HG03565 (cell line): ENCODE data around the gene KYNU.
A peak's percentile ranks its signal among the peaks of the same experiment; 100 is the strongest.
"Not testable (repeated sequence)": the region's sequence is repeated elsewhere in the genome, so short reads cannot be mapped to it uniquely, and the experiment has no call there.

ENCODE experiments used
- ATAC-seq: cut with Tn5 transposase; IDR thresholded peaks from one replicate; pipeline ENCODE4 v1.9.1; 2021; ENCODE audit warnings: mild to moderate bottlenecking, moderate library complexity; ENCODE audit not compliant: unreplicated experiment

Gene KYNU

DNA sequence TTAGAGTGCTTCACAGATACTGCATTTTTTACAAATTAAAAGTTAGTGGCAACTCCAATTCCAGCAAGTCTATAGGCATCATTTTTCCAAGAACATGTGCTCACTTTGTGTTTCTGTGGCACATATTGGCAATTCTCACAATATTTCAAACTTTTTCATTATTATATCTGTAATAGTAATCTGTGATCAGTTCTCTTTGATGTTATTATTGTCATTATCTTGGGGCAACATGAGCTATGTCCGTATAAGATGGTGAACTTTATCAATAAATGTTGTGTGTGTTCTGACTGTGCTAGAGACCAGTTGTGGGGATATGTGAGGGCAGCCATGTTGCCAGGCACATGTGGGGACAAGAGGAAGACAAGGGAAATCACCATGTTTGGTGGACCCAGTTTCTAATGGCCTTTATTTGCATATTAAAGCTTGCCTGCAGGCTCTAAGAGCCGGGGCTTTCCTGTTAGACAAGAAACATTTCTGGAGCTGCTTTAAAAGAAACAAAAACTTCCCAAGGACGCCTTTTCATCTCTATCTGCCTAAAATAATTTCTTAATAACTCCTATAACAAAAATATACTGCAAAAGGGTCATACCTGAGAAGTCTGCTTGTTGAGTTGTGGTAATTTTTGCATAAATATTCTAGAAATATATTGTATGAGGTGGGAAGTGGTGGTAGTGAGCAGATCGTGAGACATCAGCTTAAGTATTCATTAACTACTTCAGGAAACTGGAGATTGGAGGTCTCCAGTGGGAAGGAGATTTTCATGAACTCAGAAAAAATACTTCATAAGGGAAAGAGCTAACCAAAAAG, 37.2 kb downstream of the KYNU start:
- ATAC-seq, result peak; percentile 99

- no peak for ATAC-seq
Observed at GRCh38 chr2:142915502-142915901, 38.0 kb downstream of the KYNU start.

DNA sequence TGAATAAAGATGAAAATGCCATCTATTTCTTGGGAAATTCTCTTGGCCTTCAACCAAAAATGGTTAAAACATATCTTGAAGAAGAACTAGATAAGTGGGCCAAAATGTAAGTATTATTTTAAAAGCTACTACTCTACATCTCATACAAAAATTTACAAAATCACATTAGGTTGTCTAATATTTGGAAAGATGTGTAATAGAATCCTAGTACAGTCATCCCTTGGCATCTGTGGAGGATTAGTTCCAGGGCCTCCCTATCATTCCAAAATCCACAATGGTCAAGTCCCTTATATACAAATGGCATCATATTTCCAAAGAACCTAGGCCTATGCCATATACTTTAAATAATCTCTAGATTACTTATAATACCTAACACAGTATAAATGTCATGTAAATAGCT, 41.2 kb downstream of the KYNU start:
- no peak for ATAC-seq

GRCh38 chr2:142920571-142920970, 43.1 kb downstream of the KYNU start:
- ATAC-seq, result no peak

DNA sequence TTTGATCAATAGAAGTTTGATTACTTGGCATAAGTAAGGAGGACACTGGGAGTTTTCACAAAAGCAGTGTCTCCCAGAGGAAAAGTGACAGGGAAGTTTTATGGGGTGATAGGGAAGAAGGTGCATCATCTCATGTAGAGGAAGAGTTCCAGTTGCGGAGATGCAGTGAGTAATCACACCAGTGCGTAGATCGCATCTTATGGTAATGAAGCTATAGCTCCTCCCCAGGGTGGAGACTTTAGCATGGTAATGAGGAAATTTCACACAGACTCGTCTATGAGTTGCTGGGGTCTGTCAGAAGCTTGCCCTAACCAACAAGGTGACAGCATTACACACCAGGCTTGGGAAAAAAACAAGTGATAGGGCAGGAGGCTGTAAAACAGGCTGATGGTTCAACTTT, 49.0 kb downstream of the KYNU start:
- no peak for ATAC-seq

DNA sequence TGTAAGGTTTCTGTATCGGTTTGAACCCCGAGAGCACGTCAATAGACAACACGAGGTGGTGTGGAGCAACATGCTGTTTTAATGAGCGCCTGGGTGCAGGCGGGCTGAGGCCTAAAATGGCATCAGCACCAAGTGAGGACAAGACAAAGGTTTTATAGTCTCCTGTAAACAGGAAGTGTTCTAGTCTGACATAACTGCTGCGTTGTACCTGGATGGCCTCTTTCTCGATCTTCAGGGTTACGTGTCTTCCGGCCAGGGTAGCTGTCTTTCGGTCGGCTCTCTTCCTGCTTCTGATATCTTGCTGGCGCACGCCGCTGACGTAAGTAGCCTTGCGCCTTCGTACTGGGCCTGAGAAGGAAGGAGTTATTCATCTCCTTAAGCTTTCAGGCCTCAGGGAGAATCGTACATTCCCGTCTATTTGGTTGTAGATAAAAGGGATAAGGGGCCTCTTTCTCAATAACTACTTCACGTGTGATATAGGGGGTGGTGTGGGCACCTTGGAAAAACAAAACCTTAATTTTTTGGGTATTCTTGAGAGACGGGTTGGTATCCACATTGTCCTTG, 53.5 kb downstream of the KYNU start:
- no peak for ATAC-seq

GRCh38 chr2:142933916-142934315, 56.5 kb downstream of the KYNU start:
- no peak for ATAC-seq

- no peak for ATAC-seq
Observed at GRCh38 chr2:142935563-142936089, 58.2 kb downstream of the KYNU start.

GRCh38 chr2:142936629-142937028, 59.2 kb downstream of the KYNU start:
- ATAC-seq, result no peak

DNA sequence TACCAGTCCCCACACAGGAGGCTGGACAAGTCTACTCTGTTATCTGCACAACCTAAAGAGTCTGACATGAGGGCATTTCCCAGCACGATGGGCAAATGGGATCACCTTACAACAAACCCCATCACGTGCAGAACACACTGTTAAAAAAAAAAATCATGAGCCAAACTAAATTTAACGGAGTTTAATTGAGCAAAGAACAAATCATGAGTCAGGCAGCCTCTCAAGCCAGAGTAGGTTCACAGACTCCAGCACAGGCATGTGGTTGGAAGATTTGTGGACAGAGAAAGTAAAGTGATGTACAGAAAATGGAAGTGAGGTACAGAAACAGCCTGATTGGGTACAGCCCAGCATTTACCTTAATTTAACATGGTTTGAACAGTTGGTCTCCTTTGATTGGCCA, 59.9 kb downstream of the KYNU start:
- no peak for ATAC-seq

- no peak for ATAC-seq
Observed at GRCh38 chr2:142938240-142938639, 60.8 kb downstream of the KYNU start.

DNA sequence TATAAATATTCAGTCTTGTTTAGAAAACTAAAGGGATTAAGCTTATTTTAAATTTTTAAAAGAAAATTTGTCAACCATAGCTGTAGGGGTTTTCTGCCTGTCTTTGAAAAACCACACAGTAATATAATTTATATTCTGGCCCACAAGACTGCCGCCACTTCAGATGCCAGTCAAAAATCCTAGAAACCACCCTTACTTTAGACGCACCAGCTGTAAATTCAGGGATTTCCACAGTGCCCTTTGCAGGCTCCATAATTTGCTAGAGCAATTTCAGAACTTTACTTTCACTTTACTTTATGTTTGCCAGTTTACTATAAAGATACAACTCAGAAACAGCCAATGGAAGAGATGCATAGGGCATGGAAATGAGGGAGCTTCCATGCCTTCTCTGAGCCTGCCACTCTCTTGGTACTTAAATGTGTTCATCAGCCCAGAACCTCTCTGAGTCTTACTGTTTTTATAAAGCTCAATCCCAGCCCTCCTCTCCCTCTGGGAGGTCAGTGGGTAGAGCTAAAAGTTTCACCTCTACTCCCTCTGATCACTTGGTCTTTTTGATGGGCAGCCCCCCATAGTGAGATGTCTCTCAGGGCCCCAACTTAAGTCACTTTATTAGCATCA, 63.3 kb downstream of the KYNU start:
- no peak for ATAC-seq

GRCh38 chr2:142942690-142943089, 65.2 kb downstream of the KYNU start:
- no peak for ATAC-seq

- peak; percentile 60 for ATAC-seq
Observed at GRCh38 chr2:142944264-142944663, 66.8 kb downstream of the KYNU start.

- no peak for ATAC-seq
Observed at GRCh38 chr2:142944721-142945120, 67.3 kb downstream of the KYNU start.

GRCh38 chr2:142946941-142947340, 69.5 kb downstream of the KYNU start:
- ATAC-seq, result no peak

DNA sequence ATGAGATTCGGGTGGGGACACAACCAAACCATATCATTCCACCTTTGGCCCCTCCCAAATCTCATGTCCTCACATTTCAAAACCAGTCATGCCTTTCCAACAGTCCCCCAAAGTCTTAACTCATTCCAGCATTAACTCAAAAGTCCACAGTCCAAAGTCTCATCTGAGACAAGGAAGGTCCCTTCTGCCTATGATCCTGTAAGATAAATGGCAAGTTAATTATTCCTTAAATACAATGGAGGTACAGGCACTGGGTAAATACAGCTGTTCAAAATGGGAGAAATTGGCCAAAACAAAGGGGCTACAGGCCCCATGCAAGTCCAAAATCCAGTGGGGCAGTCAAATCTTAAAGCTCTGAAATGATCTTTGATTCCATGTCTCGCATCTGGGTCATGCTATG, 71.3 kb downstream of the KYNU start:
- not testable (repeated sequence) for ATAC-seq

- ATAC-seq, result not testable (repeated sequence)
Observed at GRCh38 chr2:142950323-142950722, 72.9 kb downstream of the KYNU start.

DNA sequence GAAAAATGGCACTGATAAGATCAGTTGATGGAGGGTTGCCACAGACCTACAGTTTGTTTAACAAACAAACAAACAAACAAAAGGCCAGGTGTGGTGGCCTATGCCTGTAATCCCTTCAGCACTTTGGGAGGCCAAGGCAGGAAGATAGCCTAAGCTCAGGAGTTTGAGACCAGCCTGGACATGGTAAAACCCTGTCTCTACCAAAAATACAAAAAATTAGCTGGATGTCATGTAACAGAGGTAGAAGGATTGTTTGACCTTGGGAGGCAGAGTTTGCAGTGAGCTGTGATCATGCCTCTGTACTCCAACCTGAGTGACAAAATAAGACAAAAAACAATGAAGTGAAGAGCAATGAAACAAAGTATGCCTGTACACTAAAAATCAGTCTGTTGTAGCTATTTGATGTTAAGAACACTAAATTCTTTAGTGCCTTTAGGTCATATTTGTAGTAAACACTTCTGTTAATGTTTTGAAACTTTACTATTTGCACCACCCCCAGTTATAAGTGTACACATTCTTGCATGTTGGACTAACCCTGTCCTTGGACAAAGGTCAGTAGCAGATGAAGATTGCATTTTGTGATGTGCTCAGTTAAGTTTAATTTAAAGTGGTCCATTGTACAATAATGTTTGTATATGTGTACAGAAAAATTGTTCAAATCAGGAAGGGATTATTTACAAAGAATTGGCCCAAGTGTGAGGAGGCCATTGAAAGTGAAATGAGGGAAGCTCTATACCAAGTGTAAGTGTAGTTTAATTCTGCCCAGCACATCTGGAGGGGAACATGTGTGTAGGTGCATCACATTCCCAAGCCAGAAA, 73.9 kb downstream of the KYNU start:
- no peak for ATAC-seq

DNA sequence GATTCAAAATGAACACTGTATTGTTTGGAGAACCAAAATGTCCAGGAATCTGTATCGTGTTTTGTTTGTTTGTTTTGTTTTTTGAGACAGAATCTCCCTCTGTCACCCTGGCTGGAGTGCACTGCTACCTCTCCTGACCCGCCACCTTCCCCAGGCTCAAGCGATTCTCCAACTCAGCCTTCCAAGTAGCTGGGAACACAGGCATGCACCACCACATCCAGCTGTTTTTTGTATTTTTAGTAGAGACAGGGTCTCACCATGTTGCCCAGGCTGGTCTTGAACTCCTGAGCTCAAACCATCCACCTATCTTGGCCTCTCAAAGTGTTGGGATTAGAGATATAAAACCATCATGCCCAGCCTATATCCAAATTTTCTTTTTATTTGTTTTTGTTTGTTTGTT, 74.6 kb downstream of the KYNU start:
- ATAC-seq, result no peak

GRCh38 chr2:142952793-142953494, 75.5 kb downstream of the KYNU start:
- ATAC-seq, result no peak
